GM12878 (cell line): Measurements from ENCODE around the gene GPR152. TPM values are rescaled to one million over a fixed set of nuclear protein-coding genes. Genes with fewer than 3 reads are reported as not detected.

Source experiments
- ATAC-seq: fragments of 200-7000 bp; cut with Tn5 transposase; 3 replicates; pipeline ENCODE4 v1.9.1; 2020; ENCODE audit warnings: mild to moderate bottlenecking, moderate library complexity
- BruUV-seq: library from RNA; stranded (reverse); fragments of 400-500 nt; replicated peaks from 2 replicates; lab custom pipeline; 2021; lab: Mats Ljungman, UMichigan
- CTCF ChIA-PET: fragments of 300-600 bp; sonication (Branson Sonifier 250); formaldehyde crosslinking; extraction: SDS; loops from one replicate; lab custom pipeline; 2021; ENCODE audit warnings: inconsistent platforms; lab: Yijun Ruan, JAX
- POLR2A ChIA-PET: fragments of 350-600 bp; formaldehyde crosslinking; extraction: SDS; loops from one replicate; lab custom pipeline; 2021; ENCODE audit warnings: inconsistent platforms; lab: Charles Lee
- RAD21 ChIA-PET: fragments of 300-600 bp; sonication (Branson Sonifier 250); formaldehyde crosslinking; loops from one replicate; lab custom pipeline; 2023; ENCODE audit warnings: antibody characterized with exemption; ENCODE audit not compliant: unreplicated experiment; lab: Charles Lee
- SMC1A ChIA-PET: fragments of 300-600 bp; sonication (Branson Sonifier 250); formaldehyde crosslinking; loops from one replicate; lab custom pipeline; 2023; ENCODE audit not compliant: unreplicated experiment, uncharacterized antibody; lab: Charles Lee
- DNase-seq: peaks from one replicate; pipeline ENCODE4 v3.0.0-alpha.2; 2011; ENCODE audit warnings: low read depth, low spot score
- FAIRE-seq: peaks from 3 replicates; lab custom pipeline; 2011; peaks lifted over from hg19 to GRCh38; lab: Jason Lieb, UNC
- H2AFZ ChIP-seq: 2 replicates; pipeline ENCODE4 v1.6.0; 2011; ENCODE audit warnings: low read depth, low read length, control low read depth; ENCODE audit not compliant: control insufficient read depth
- H3K27ac ChIP-seq: 2 replicates; pipeline ENCODE4 v1.5.1; 2011; ENCODE audit warnings: control low read depth; ENCODE audit not compliant: control insufficient read depth, insufficient read depth
- H3K27me3 ChIP-seq, 2 experiments: replicated peaks in 1 of 2; 2 replicates each; pipeline versions ENCODE4 v1.6.0 to v1.6.1; 2011; ENCODE audit warnings: low read length in 1 of 2; ENCODE audit not compliant: control insufficient read depth in 2 of 2, insufficient read depth in 2 of 2
- H3K36me3 ChIP-seq, 2 experiments: 2 replicates each; pipeline ENCODE4 v1.5.1; 2011; ENCODE audit warnings: low read length in 1 of 2; ENCODE audit not compliant: control insufficient read depth in 2 of 2, insufficient read depth in 2 of 2
- H3K4me1 ChIP-seq: 2 replicates; pipeline ENCODE4 v1.6.1; 2011; ENCODE audit warnings: mild to moderate bottlenecking, low read length, moderate library complexity, mixed read lengths; ENCODE audit not compliant: control insufficient read depth, insufficient read depth
- H3K4me2 ChIP-seq: 2 replicates; pipeline ENCODE4 v1.6.0; 2011; ENCODE audit warnings: control low read depth; ENCODE audit not compliant: control insufficient read depth, insufficient read depth
- H3K4me3 ChIP-seq: fragments of 200-600 bp; sonication (generic); 2 replicates; pipeline ENCODE4 v1.5.1; 2016
- H3K79me2 ChIP-seq: 2 replicates; pipeline ENCODE4 v1.6.0; 2011; ENCODE audit warnings: low read length; ENCODE audit not compliant: control insufficient read depth, insufficient read depth
- H3K9ac ChIP-seq: 2 replicates; pipeline ENCODE4 v1.8.0; 2011; ENCODE audit warnings: low read length, control low read depth, mixed read lengths; ENCODE audit not compliant: control insufficient read depth, insufficient read depth
- H3K9me3 ChIP-seq: replicated peaks from 3 replicates; pipeline ENCODE4 v1.5.1; 2011; ENCODE audit warnings: mild to moderate bottlenecking, low read length; ENCODE audit not compliant: control insufficient read depth, insufficient read depth
- H4K20me1 ChIP-seq: 2 replicates; pipeline ENCODE4 v1.6.0; 2011; ENCODE audit not compliant: control insufficient read depth, insufficient read depth
- CHD1 ChIP-seq: IDR thresholded peaks from 2 replicates; pipeline ENCODE4 v1.6.1; 2012; ENCODE audit warnings: low read depth, low read length, improper control_type of control experiment
- POLR2A ChIP-seq: IDR thresholded peaks from 2 replicates; pipeline ENCODE4 v1.6.1; 2011; ENCODE audit warnings: low read depth, mild to moderate bottlenecking, low read length
- POLR2AphosphoS5 ChIP-seq: IDR thresholded peaks from 2 replicates; pipeline ENCODE4 v1.6.1; 2011; ENCODE audit warnings: mild to moderate bottlenecking, low read length, inconsistent platforms
- SKIL ChIP-seq: fragments of 450-650 bp; IDR thresholded peaks from 2 replicates; pipeline ENCODE4 v1.6.1; 2017; ENCODE audit warnings: mild to moderate bottlenecking, low read depth, inconsistent platforms; ENCODE audit not compliant: poor library complexity, severe bottlenecking
- SPI1 ChIP-seq: IDR thresholded peaks from 2 replicates; pipeline ENCODE4 v1.6.1; 2011; ENCODE audit warnings: low read depth, mild to moderate bottlenecking, low read length, moderate library complexity, borderline replicate concordance; ENCODE audit not compliant: insufficient read depth
- USF1 ChIP-seq: IDR thresholded peaks from 2 replicates; pipeline ENCODE4 v1.6.1; 2011; ENCODE audit warnings: borderline replicate concordance, low read depth, mild to moderate bottlenecking, moderate library complexity, mixed read lengths, low read length; ENCODE audit not compliant: insufficient read depth; ENCODE audit errors: extremely low read length
- WGBS: methylation state at CpG from one replicate; pipeline ENCODE4 v1.1.6; 2016; ENCODE audit warnings: low lambda C conversion rate; ENCODE audit not compliant: insufficient replicate concordance, insufficient coverage; ENCODE audit errors: missing lambda C conversion rate; 5-methylcytosine and 5-hydroxymethylcytosine counted together
- in situ Hi-C: fragments of 300-500 bp; cut with MboI; formaldehyde crosslinking; loops from 9 replicates; pipeline ENCODE4 v1.14.3; 2018; ENCODE audit warnings: mixed read lengths
- intact Hi-C: fragments of 100-400 bp; cut with micrococcal nuclease; formaldehyde crosslinking; loops from one replicate; pipeline ENCODE4 v1.14.2; 2022; ENCODE audit not compliant: unreplicated experiment
- polyA plus RNA-seq, 11 experiments: library from polyadenylated mRNA; depleted of rRNA in 4 of 11; unstranded in 6 of 11; stranded (reverse) in 5 of 11; fragments of >200 nt; fragmentation: Nextera tagmentation in 4 of 11; fragmentation: Illumina TruSeq in 1 of 11; extraction: Ambion mirVana in 4 of 11; extraction: Trizol in 1 of 11; gene quantifications; 1 replicate in 1 of 11; 2 replicates in 10 of 11; pipeline versions ENCODE4 v1.2.1 to v1.2.3, GENCODE V29; 2011 to 2016; ENCODE audit warnings: inconsistent platforms in 2 of 11, missing spikeins in 2 of 11, low read depth in 1 of 11
- total RNA-seq, 4 experiments: library from RNA; depleted of rRNA in 3 of 4; stranded (reverse); fragments of >200 nt in 3 of 4; fragmentation: Illumina TruSeq in 1 of 4; extraction: Trizol in 1 of 4; gene quantifications; 2 replicates each; pipeline versions ENCODE4 v1.2.1 to v1.2.3, GENCODE V29; 2013 to 2021

Gene GPR152
- total and polyA plus RNA-seq, 10 of the 15 experiments (the other 5 are each of a cell fraction or from before 2014, with no cell fraction given), result not detected

- POLR2A ChIA-PET, result interaction anchor here (0.7 to 4.4 kb wide), 3 partner anchors 9 to 37 kb away, joined by 3 to 22 read pairs (median 4); partner anchors contain the start of gene TMEM134
- Histone ChIP-seq H3K36me3 (peaks cover 6 to 20% of the 10 kb centered on the region in 2 experiments; a peak in 3 of 4 replicates), H3K9ac (no peak overlapping the region), H3K4me3 (no peak overlapping the region), H3K79me2 (peaks cover 49% of the 10 kb centered on the region), H3K4me2 (no peak overlapping the region)
- intact Hi-C loops, result no loop called here
- no peak for ATAC-seq
- TF ChIP-seq USF1 (no peak), SPI1 (no peak), POLR2AphosphoS5 (peak; percentile 53; the same call in 1 of the 2 replicates), POLR2A (no peak), CHD1 (no peak), SKIL (no peak)
- TF ChIP-seq, all 136 proteins: peak for 1
- no peaks in the 10 kb centered on the region for H3K9me3 ChIP-seq
- in situ Hi-C loops, result no loop called here
- WGBS, result 86% methylated on average over 23 of the region's 24 CpGs
- CTCF ChIA-PET, result interaction anchor here (0.6 to 1.3 kb wide), 2 partner anchors 30 to 106 kb away, joined by 3 to 4 read pairs; partner anchors contain the start of gene PPP1CA
- no peaks in the 10 kb centered on the region for H4K20me1 ChIP-seq
- peaks cover 26% of the 10 kb centered on the region for H3K4me1 ChIP-seq
- no TSS peak for BruUV-seq
- no peak for FAIRE-seq
- SMC1A ChIA-PET, result no interaction called here
- H2AFZ ChIP-seq, result no peak overlapping the region
- RAD21 ChIA-PET, result no interaction called here
- no peak overlapping the region for H3K27ac ChIP-seq
- no peaks in the 10 kb centered on the region for H3K27me3 ChIP-seq
- DNase-seq, result no peak
Measured at GRCh38 chr11:67431346-67432249, 20.9 kb downstream of the GPR152 start.
